Measurements from ENCODE around the gene ZYG11B.
A peak's percentile ranks its signal among the peaks of the same experiment; 100 is the strongest.
"Not testable (repeated sequence)": the region's sequence is repeated elsewhere in the genome, so short reads cannot be mapped to it uniquely, and the experiment has no call there.

Gene ZYG11B

GRCh38 chr1:52759908-52760307, 33.7 kb downstream of the ZYG11B start:
- DNase-seq, result no peak

GRCh38 chr1:52767596-52768280, 41.5 kb downstream of the ZYG11B start:
- no peak for DNase-seq

- DNase-seq, result no peak
These were observed 43.2 kb downstream of the ZYG11B start for GRCh38 chr1:52769346-52770033.

- no peak for DNase-seq
These were observed 45.1 kb downstream of the ZYG11B start for GRCh38 chr1:52771384-52771783.

- DNase-seq, result no peak
These were observed 59.9 kb downstream of the ZYG11B start for GRCh38 chr1:52786148-52786547.

GRCh38 chr1:52790429-52790828, 64.2 kb downstream of the ZYG11B start:
- DNase-seq, result not testable (repeated sequence)

GRCh38 chr1:52792036-52792435, 65.8 kb downstream of the ZYG11B start:
- no peak for DNase-seq

- DNase-seq, result not testable (repeated sequence)
These were observed 67.5 kb downstream of the ZYG11B start for GRCh38 chr1:52793717-52794116.

GRCh38 chr1:52795464-52795863, 69.2 kb downstream of the ZYG11B start:
- no peak for DNase-seq

- DNase-seq, result no peak
These were observed 72.1 kb downstream of the ZYG11B start for GRCh38 chr1:52798331-52798730.

GRCh38 chr1:52801011-52801410, 74.8 kb downstream of the ZYG11B start:
- DNase-seq, result no peak

GRCh38 chr1:52804083-52804482, 77.8 kb downstream of the ZYG11B start:
- not testable (repeated sequence) for DNase-seq

GRCh38 chr1:52814465-52814864, 88.2 kb downstream of the ZYG11B start:
- DNase-seq, result no peak

GRCh38 chr1:52820830-52821229, 94.6 kb downstream of the ZYG11B start:
- not testable (repeated sequence) for DNase-seq

- DNase-seq, result no peak
These were observed 99.6 kb downstream of the ZYG11B start for GRCh38 chr1:52825868-52826267.

GRCh38 chr1:52834798-52835197, 108.5 kb downstream of the ZYG11B start:
- DNase-seq, result no peak

GRCh38 chr1:52836035-52836434, 109.8 kb downstream of the ZYG11B start:
- DNase-seq, result no peak

GRCh38 chr1:52839175-52839574, 112.9 kb downstream of the ZYG11B start:
- not testable (repeated sequence) for DNase-seq

- DNase-seq, result peak; percentile 3
These were observed 116.5 kb downstream of the ZYG11B start, which contains the start of gene ZYG11A for GRCh38 chr1:52842643-52843310. Gene ZYG11A (plus strand): TSS chr1:52842760. CDS start chr1:52842884, 124 bp downstream.

- DNase-seq, result not testable (repeated sequence)
These were observed 118.9 kb downstream of the ZYG11B start for GRCh38 chr1:52845119-52845518.

GRCh38 chr1:52848423-52848822, 122.2 kb downstream of the ZYG11B start:
- DNase-seq, result no peak

GRCh38 chr1:52850951-52851350, 124.7 kb downstream of the ZYG11B start:
- no peak for DNase-seq

- DNase-seq, result no peak
These were observed 126.6 kb downstream of the ZYG11B start for GRCh38 chr1:52852854-52853253.

GRCh38 chr1:52855584-52855983, 129.3 kb downstream of the ZYG11B start:
- no peak for DNase-seq
